Measurements from ENCODE around the gene SPEN. TPM values are rescaled to one million over a fixed set of nuclear protein-coding genes. Genes with fewer than 3 reads are reported as not detected.

SPEN gene
- total RNA-seq, 4 donors from 2014 or later: 18.8 to 104 (median 73.8) TPM

GRCh38 chr1:15947382-15948090 lies 100.0 kb downstream of the SPEN start:
- TF ChIP-seq CTCF (IDR thresholded peaks at IDR 0.05) (no peak), POLR2A (IDR thresholded peaks at IDR 0.05) (no peak)
- no peak for DNase-seq
- Histone ChIP-seq H3K9me3 (no peaks in the 10 kb centered on the region), H3K27me3 (no peaks in the 10 kb centered on the region), H3K4me3 (no peak overlapping the region), H3K27ac (peak overlapping the region; percentile 96 to 97), H3K36me3 (no peaks in the 10 kb centered on the region), H3K4me1 (peaks cover 8 to 25% of the 10 kb centered on the region in 2 donors)
- intact Hi-C loops (cut with DNase I; ENCODE audit: low total_unique reads): no loop called here

- H3K36me3 ChIP-seq: no peaks in the 10 kb centered on the region
- peak overlapping the region; percentile 96 to 97 for H3K27ac ChIP-seq
- no peak overlapping the region for H3K4me3 ChIP-seq
- intact Hi-C loops (cut with DNase I; ENCODE audit: low total_unique reads): no loop called here
- no peaks in the 10 kb centered on the region for H3K9me3 ChIP-seq
- H3K27me3 ChIP-seq: no peaks in the 10 kb centered on the region
- DNase-seq: peak in 1 of 2 donors; percentile 20
- peaks cover 8 to 31% of the 10 kb centered on the region in 2 donors for H3K4me1 ChIP-seq
- TF ChIP-seq POLR2A (IDR thresholded peaks at IDR 0.05) (no peak), CTCF (IDR thresholded peaks at IDR 0.05) (no peak)
Observed at GRCh38 chr1:15948091-15948591, 100.6 kb downstream of the SPEN start.

- Histone ChIP-seq H3K36me3 (no peaks in the 10 kb centered on the region), H3K4me3 (peak overlapping the region; percentile 19 to 26), H3K9me3 (no peaks in the 10 kb centered on the region), H3K27me3 (no peaks in the 10 kb centered on the region), H3K27ac (peak overlapping the region; percentile 96 to 97), H3K4me1 (peaks cover 8 to 38% of the 10 kb centered on the region in 2 donors)
- peak; percentile 85 to 89 for DNase-seq
- intact Hi-C loops (cut with DNase I; ENCODE audit: low total_unique reads): no loop called here
- TF ChIP-seq POLR2A (IDR thresholded peaks at IDR 0.05) (no peak), CTCF (IDR thresholded peaks at IDR 0.05) (peak in 1 of 4 experiments; percentile 29)
Observed at GRCh38 chr1:15948595-15949452, 101.3 kb downstream of the SPEN start.

GRCh38 chr1:15949453-15950245 lies 102.1 kb downstream of the SPEN start:
- peaks cover 8 to 39% of the 10 kb centered on the region in 2 donors for H3K4me1 ChIP-seq
- intact Hi-C loops (cut with DNase I; ENCODE audit: low total_unique reads): no loop called here
- TF ChIP-seq POLR2A (IDR thresholded peaks at IDR 0.05) (peak; percentile 51 to 59), CTCF (IDR thresholded peaks at IDR 0.05) (no peak)

More at GRCh38 chr1:15949453-15950245, 102.1 kb downstream of the SPEN start:
- Histone ChIP-seq H3K9me3 (no peaks in the 10 kb centered on the region), H3K4me3 (peak overlapping the region; percentile 19 to 26), H3K27me3 (no peaks in the 10 kb centered on the region), H3K27ac (peak overlapping the region; percentile 96 to 97), H3K36me3 (no peaks in the 10 kb centered on the region)
- peak; percentile 94 to 97 for DNase-seq

Data from uterus (tissue), 4 donors.